Caco-2 (cell line): Measurements from ENCODE around the gene PRKCB. TPM values are rescaled to one million over a fixed set of nuclear protein-coding genes. Genes with fewer than 3 reads are reported as not detected.

ENCODE experiments used
- BruUV-seq: library from RNA; stranded (reverse); fragments of 400-500 nt; replicated peaks from 2 replicates; lab custom pipeline; 2021; lab: Mats Ljungman, UMichigan
- CTCF ChIA-PET: fragments of 300-600 bp; sonication (Branson Sonifier 250); formaldehyde crosslinking; loops from one replicate; lab custom pipeline; 2022; ENCODE audit warnings: antibody characterized with exemption; lab: Charles Lee
- POLR2A ChIA-PET: fragments of 300-600 bp; sonication (Branson Sonifier 250); formaldehyde crosslinking; loops from one replicate; lab custom pipeline; 2022; ENCODE audit warnings: antibody characterized with exemption; lab: Charles Lee
- DNase-seq, 2 experiments: peaks; one replicate each; pipeline versions ENCODE4 v3.0.0 to v3.0.0-alpha.2; 2020 to 2022
- H3K27me3 ChIP-seq: replicated peaks from 2 replicates; pipeline ENCODE4 v1.6.0; 2011; ENCODE audit warnings: low read length; ENCODE audit not compliant: control insufficient read depth, insufficient read depth
- H3K36me3 ChIP-seq: 2 replicates; pipeline ENCODE4 v1.5.1; 2011; ENCODE audit warnings: low read length; ENCODE audit not compliant: control insufficient read depth, insufficient read depth
- H3K4me1 ChIP-seq: fragments of 250-450 bp; sonication (Bioruptor Pico); 2 replicates; pipeline ENCODE4 v1.5.1; 2020; ENCODE audit warnings: mild to moderate bottlenecking
- H3K4me3 ChIP-seq: 2 replicates; pipeline ENCODE4 v1.5.1; 2011; ENCODE audit warnings: low read depth, mild to moderate bottlenecking, control low read depth, low read length
- H3K9me3 ChIP-seq: fragments of 250-450 bp; sonication (Bioruptor Pico); 2 replicates; pipeline ENCODE4 v1.5.1; 2020; ENCODE audit warnings: mild to moderate bottlenecking, moderate library complexity
- H3K27ac Mint-ChIP-seq: one replicate; pipeline ENCODE4 v1.8.0; 2022; ENCODE audit warnings: mixed read lengths; ENCODE audit not compliant: unreplicated experiment
- H3K27me3 Mint-ChIP-seq: one replicate; pipeline ENCODE4 v1.8.0; 2022; ENCODE audit warnings: mixed read lengths; ENCODE audit not compliant: insufficient read depth, unreplicated experiment
- H3K36me3 Mint-ChIP-seq: one replicate; pipeline ENCODE4 v1.8.0; 2022; ENCODE audit warnings: mild to moderate bottlenecking, mixed read lengths; ENCODE audit not compliant: insufficient read depth, unreplicated experiment
- H3K4me1 Mint-ChIP-seq: one replicate; pipeline ENCODE4 v1.8.0; 2022; ENCODE audit warnings: low read depth, mixed read lengths; ENCODE audit not compliant: unreplicated experiment
- H3K4me3 Mint-ChIP-seq: one replicate; pipeline ENCODE4 v1.8.0; 2022; ENCODE audit warnings: mild to moderate bottlenecking, moderate library complexity, mixed read lengths; ENCODE audit not compliant: unreplicated experiment
- H3K9me3 Mint-ChIP-seq: one replicate; pipeline ENCODE4 v1.8.0; 2022; ENCODE audit warnings: mixed read lengths; ENCODE audit not compliant: unreplicated experiment
- intact Hi-C: fragments of 100-400 bp; cut with micrococcal nuclease; formaldehyde crosslinking; loops from one replicate; pipeline ENCODE4 v1.10.0; 2022; ENCODE audit not compliant: unreplicated experiment
- total RNA-seq: library from RNA; stranded (reverse); gene quantifications from 2 replicates; pipeline ENCODE4 v1.2.3, GENCODE V29; 2022
- TF ChIP-seq, protein P1 (sequence below), 2 experiments: fragments of 200-600 bp in 1 of 2; IDR thresholded peaks; 1 replicate in 1 of 2; 2 replicates in 1 of 2; pipeline versions ENCODE4 v1.5.1 to v1.8.0; 2011 to 2022; ENCODE audit warnings: antibody characterized with exemption in 1 of 2, control low read depth in 1 of 2, inconsistent platforms in 1 of 2, low read depth in 1 of 2, low read length in 1 of 2, mild to moderate bottlenecking in 1 of 2, moderate library complexity in 1 of 2; ENCODE audit not compliant: insufficient read depth in 1 of 2, severe bottlenecking in 1 of 2, unreplicated experiment in 1 of 2

Gene PRKCB
- total RNA-seq, 1 experiment from 2014 or later = not detected

DNA sequence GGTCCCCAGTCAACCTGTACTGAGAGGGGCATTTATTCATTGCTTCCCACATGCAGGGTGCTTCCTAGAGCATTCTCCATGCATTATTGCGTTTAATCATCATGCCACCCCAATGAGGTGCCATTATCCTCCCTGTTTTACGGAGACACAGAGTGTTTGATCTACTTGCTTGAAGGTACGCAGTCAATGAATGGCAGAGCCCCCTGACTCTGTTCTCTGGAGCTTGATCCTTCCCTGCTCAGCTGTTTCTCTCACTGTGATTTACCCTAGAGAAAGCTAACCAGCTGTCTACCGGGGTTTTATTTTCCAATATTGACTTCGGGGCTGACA is 117.2 kb downstream of the PRKCB start:
- intact Hi-C loops = no loop called here
- Mint-ChIP-seq H3K27me3 (peaks cover 3% of the 10 kb centered on the region), H3K9me3 (no peaks in the 10 kb centered on the region), H3K4me1 (no peaks in the 10 kb centered on the region), H3K4me3 (no peak overlapping the region), H3K27ac (no peak overlapping the region), H3K36me3 (no peaks in the 10 kb centered on the region)
- BruUV-seq = no TSS peak
- Histone ChIP-seq H3K4me1 (no peaks in the 10 kb centered on the region), H3K4me3 (no peak overlapping the region), H3K27me3 (no peaks in the 10 kb centered on the region), H3K9me3 (no peaks in the 10 kb centered on the region), H3K36me3 (no peaks in the 10 kb centered on the region)
- no peak for DNase-seq
- TF ChIP-seq, protein P1, sequence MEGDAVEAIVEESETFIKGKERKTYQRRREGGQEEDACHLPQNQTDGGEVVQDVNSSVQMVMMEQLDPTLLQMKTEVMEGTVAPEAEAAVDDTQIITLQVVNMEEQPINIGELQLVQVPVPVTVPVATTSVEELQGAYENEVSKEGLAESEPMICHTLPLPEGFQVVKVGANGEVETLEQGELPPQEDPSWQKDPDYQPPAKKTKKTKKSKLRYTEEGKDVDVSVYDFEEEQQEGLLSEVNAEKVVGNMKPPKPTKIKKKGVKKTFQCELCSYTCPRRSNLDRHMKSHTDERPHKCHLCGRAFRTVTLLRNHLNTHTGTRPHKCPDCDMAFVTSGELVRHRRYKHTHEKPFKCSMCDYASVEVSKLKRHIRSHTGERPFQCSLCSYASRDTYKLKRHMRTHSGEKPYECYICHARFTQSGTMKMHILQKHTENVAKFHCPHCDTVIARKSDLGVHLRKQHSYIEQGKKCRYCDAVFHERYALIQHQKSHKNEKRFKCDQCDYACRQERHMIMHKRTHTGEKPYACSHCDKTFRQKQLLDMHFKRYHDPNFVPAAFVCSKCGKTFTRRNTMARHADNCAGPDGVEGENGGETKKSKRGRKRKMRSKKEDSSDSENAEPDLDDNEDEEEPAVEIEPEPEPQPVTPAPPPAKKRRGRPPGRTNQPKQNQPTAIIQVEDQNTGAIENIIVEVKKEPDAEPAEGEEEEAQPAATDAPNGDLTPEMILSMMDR (IDR thresholded peaks at IDR 0.05; ENCODE audit: insufficient read depth in 1 of 2, low read depth in 1 of 2, low read length in 1 of 2, severe bottlenecking in 1 of 2, unreplicated experiment in 1 of 2) = no peak
- ChIA-PET CTCF (no interaction called here), POLR2A (no interaction called here)

- Mint-ChIP-seq H3K9me3 (no peaks in the 10 kb centered on the region), H3K4me3 (no peak overlapping the region), H3K4me1 (no peaks in the 10 kb centered on the region), H3K36me3 (no peaks in the 10 kb centered on the region), H3K27me3 (peaks cover 3% of the 10 kb centered on the region), H3K27ac (no peak overlapping the region)
- ChIA-PET POLR2A (no interaction called here), CTCF (no interaction called here)
- no peaks in the 10 kb centered on the region for H3K27me3 ChIP-seq
- TF ChIP-seq, protein P1 (IDR thresholded peaks at IDR 0.05; ENCODE audit: insufficient read depth in 1 of 2, low read depth in 1 of 2, low read length in 1 of 2, severe bottlenecking in 1 of 2, unreplicated experiment in 1 of 2) = no peak
- no peaks in the 10 kb centered on the region for H3K4me1 ChIP-seq
- BruUV-seq = no TSS peak
- DNase-seq = no peak
- intact Hi-C loops = no loop called here
- H3K9me3 ChIP-seq = no peaks in the 10 kb centered on the region
- H3K4me3 ChIP-seq = no peak overlapping the region
- no peaks in the 10 kb centered on the region for H3K36me3 ChIP-seq
Measured at GRCh38 chr16:23953476-23953875, 117.7 kb downstream of the PRKCB start.

DNA sequence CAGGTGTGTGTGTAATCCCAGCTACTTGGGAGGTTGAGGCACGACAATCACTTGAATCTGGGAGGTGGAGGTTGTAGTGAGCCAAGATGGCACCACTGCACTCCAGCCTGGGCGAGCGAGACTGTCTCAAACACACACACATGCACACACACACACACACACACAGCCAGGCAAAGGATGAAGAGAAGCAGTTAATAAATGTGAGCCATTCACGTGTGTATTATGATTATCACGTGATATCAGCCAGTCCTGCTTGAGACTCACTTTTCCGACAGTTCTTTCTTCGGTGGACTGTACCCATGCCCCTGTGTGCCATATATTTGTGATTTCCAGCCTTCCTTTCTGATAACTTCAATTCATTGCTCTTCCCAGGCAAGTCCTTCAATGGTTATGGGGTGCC is 119.3 kb downstream of the PRKCB start:
- no peaks in the 10 kb centered on the region for H3K36me3 Mint-ChIP-seq
- H3K4me3 Mint-ChIP-seq = no peak overlapping the region
- no TSS peak for BruUV-seq
- no peak for DNase-seq
- Histone ChIP-seq H3K27me3 (no peaks in the 10 kb centered on the region), H3K9me3 (no peaks in the 10 kb centered on the region), H3K4me3 (no peak overlapping the region), H3K36me3 (no peaks in the 10 kb centered on the region), H3K4me1 (no peaks in the 10 kb centered on the region)
- H3K9me3 Mint-ChIP-seq = no peaks in the 10 kb centered on the region
- H3K4me1 Mint-ChIP-seq = no peaks in the 10 kb centered on the region
- H3K27ac Mint-ChIP-seq = no peak overlapping the region
- TF ChIP-seq, protein P1 (IDR thresholded peaks at IDR 0.05; ENCODE audit: insufficient read depth in 1 of 2, low read depth in 1 of 2, low read length in 1 of 2, severe bottlenecking in 1 of 2, unreplicated experiment in 1 of 2) = no peak
- H3K27me3 Mint-ChIP-seq = peaks cover 3% of the 10 kb centered on the region
- ChIA-PET CTCF (no interaction called here), POLR2A (no interaction called here)
- intact Hi-C loops = no loop called here
